GM21619 (cell line): ENCODE data around the gene RPAIN.
"Not testable (repeated sequence)": the region's sequence is repeated elsewhere in the genome, so short reads cannot be mapped to it uniquely, and the experiment has no call there.

Experiments
- ATAC-seq: cut with Tn5 transposase; IDR thresholded peaks from one replicate; pipeline ENCODE4 v1.9.1; 2021; ENCODE audit not compliant: unreplicated experiment

RPAIN gene

GRCh38 chr17:5429191-5429887 lies 9.4 kb downstream of the RPAIN start:
- no peak for ATAC-seq

GRCh38 chr17:5430413-5430999 lies 10.5 kb downstream of the RPAIN start:
- ATAC-seq: no peak

- not testable (repeated sequence) for ATAC-seq
Measured at GRCh38 chr17:5431234-5431633, 11.3 kb downstream of the RPAIN start.

- no peak for ATAC-seq
Measured at GRCh38 chr17:5431949-5432556, 12.1 kb downstream of the RPAIN start.

GRCh38 chr17:5434984-5435383 lies 15.0 kb downstream of the RPAIN start:
- no peak for ATAC-seq

- not testable (repeated sequence) for ATAC-seq
Measured at GRCh38 chr17:5435781-5436315, 15.9 kb downstream of the RPAIN start.

- ATAC-seq: no peak
Measured at GRCh38 chr17:5437721-5438317, 17.8 kb downstream of the RPAIN start.

- peak; percentile 74 for ATAC-seq
Measured at GRCh38 chr17:5438716-5439445, 18.9 kb downstream of the RPAIN start, which contains the start of gene C1QBP. Gene C1QBP (minus strand): TSS chr17:5439155. CDS start chr17:5439073, 82 bp downstream.

- ATAC-seq: no peak
Measured at GRCh38 chr17:5439446-5439764, 19.4 kb downstream of the RPAIN start.

GRCh38 chr17:5443728-5444127 lies 23.7 kb downstream of the RPAIN start:
- ATAC-seq: no peak

GRCh38 chr17:5444209-5444608 lies 24.2 kb downstream of the RPAIN start:
- no peak for ATAC-seq

GRCh38 chr17:5446786-5447185 lies 26.8 kb downstream of the RPAIN start:
- ATAC-seq: no peak

GRCh38 chr17:5464717-5465507 lies 44.9 kb downstream of the RPAIN start:
- no peak for ATAC-seq

- ATAC-seq: no peak
Measured at GRCh38 chr17:5466295-5466694, 46.3 kb downstream of the RPAIN start.

- no peak for ATAC-seq
Measured at GRCh38 chr17:5467416-5467815, 47.4 kb downstream of the RPAIN start.

- peak; percentile 5 for ATAC-seq
Measured at GRCh38 chr17:5468075-5468473, 48.1 kb downstream of the RPAIN start.

GRCh38 chr17:5472511-5472910 lies 52.5 kb downstream of the RPAIN start:
- no peak for ATAC-seq

- ATAC-seq: no peak
Measured at GRCh38 chr17:5473906-5474305, 53.9 kb downstream of the RPAIN start.

- no peak for ATAC-seq
Measured at GRCh38 chr17:5478992-5479391, 59.0 kb downstream of the RPAIN start.

GRCh38 chr17:5480962-5481361 lies 61.0 kb downstream of the RPAIN start:
- no peak for ATAC-seq
